Mesendoderm (in vitro differentiated cells): ENCODE data around the gene PTPRD.

Experiments used
- DNase-seq: peaks from one replicate; pipeline ENCODE4 v3.0.0; 2013
- H2AK5ac ChIP-seq: 2 replicates; pipeline ENCODE4 v1.6.1; 2013; ENCODE audit warnings: low read length, inconsistent platforms
- H2BK120ac ChIP-seq: 2 replicates; pipeline ENCODE4 v1.6.1; 2013; ENCODE audit warnings: low read depth, mild to moderate bottlenecking, low read length, moderate library complexity, mixed read lengths
- H2BK15ac ChIP-seq: replicated peaks from 2 replicates; pipeline ENCODE4 v1.6.1; 2013; ENCODE audit warnings: low read depth, mild to moderate bottlenecking, moderate library complexity
- H2BK5ac ChIP-seq: 2 replicates; pipeline ENCODE4 v1.6.1; 2013; ENCODE audit warnings: low read length, inconsistent platforms
- H3K18ac ChIP-seq: 2 replicates; pipeline ENCODE4 v1.6.1; 2013; ENCODE audit warnings: mild to moderate bottlenecking, low read length, mixed read lengths
- H3K23ac ChIP-seq: one replicate; pipeline ENCODE4 v1.6.1; 2013; ENCODE audit warnings: low read length
- H3K27ac ChIP-seq: 2 replicates; pipeline ENCODE4 v1.5.1; 2013; ENCODE audit warnings: low read depth, mild to moderate bottlenecking, inconsistent platforms, low read length, moderate library complexity
- H3K27me3 ChIP-seq: 2 replicates; pipeline ENCODE4 v1.6.1; 2013; ENCODE audit warnings: low read length, control low read depth, mild to moderate bottlenecking, inconsistent platforms; ENCODE audit not compliant: insufficient read depth, poor library complexity
- H3K36me3 ChIP-seq: 2 replicates; pipeline ENCODE4 v1.6.1; 2013; ENCODE audit warnings: low read length, inconsistent platforms; ENCODE audit not compliant: control insufficient read depth, insufficient read depth
- H3K4ac ChIP-seq: one replicate; pipeline ENCODE4 v1.6.1; 2013; ENCODE audit warnings: low read depth, mild to moderate bottlenecking, low read length, moderate library complexity
- H3K4me1 ChIP-seq: 2 replicates; pipeline ENCODE4 v1.6.1; 2013; ENCODE audit warnings: low read depth, low read length, inconsistent platforms; ENCODE audit not compliant: control insufficient read depth
- H3K4me2 ChIP-seq: 2 replicates; pipeline ENCODE4 v1.6.1; 2013; ENCODE audit warnings: low read length
- H3K4me3 ChIP-seq: 2 replicates; pipeline ENCODE4 v1.5.1; 2013; ENCODE audit warnings: mild to moderate bottlenecking, low read length
- H3K56ac ChIP-seq: one replicate; pipeline ENCODE4 v1.6.1; 2013; ENCODE audit warnings: low read length
- H3K79me1 ChIP-seq: 2 replicates; pipeline ENCODE4 v1.6.1; 2013; ENCODE audit warnings: low read length, inconsistent platforms
- H3K79me2 ChIP-seq: 2 replicates; pipeline ENCODE4 v1.6.1; 2013; ENCODE audit warnings: mild to moderate bottlenecking, low read length; ENCODE audit not compliant: control insufficient read depth, insufficient read depth
- H3K9ac ChIP-seq: 2 replicates; pipeline ENCODE4 v1.6.1; 2013; ENCODE audit warnings: low read length, inconsistent platforms
- H4K5ac ChIP-seq: one replicate; pipeline ENCODE4 v1.6.1; 2013; ENCODE audit warnings: low read length
- H4K8ac ChIP-seq: one replicate; pipeline ENCODE4 v1.6.1; 2013; ENCODE audit warnings: low read depth, mild to moderate bottlenecking, control low read depth, low read length, moderate library complexity
- WGBS: extraction: QIAGEN DNeasy Blood & Tissue Kit; methylation state at CpG from one replicate; pipeline ENCODE4 v1.1.7; 2013; ENCODE audit warnings: low lambda C conversion rate, missing lambda C conversion rate; ENCODE audit not compliant: insufficient coverage; ENCODE audit errors: extremely low coverage; 5-methylcytosine and 5-hydroxymethylcytosine counted together

The PTPRD gene

DNA sequence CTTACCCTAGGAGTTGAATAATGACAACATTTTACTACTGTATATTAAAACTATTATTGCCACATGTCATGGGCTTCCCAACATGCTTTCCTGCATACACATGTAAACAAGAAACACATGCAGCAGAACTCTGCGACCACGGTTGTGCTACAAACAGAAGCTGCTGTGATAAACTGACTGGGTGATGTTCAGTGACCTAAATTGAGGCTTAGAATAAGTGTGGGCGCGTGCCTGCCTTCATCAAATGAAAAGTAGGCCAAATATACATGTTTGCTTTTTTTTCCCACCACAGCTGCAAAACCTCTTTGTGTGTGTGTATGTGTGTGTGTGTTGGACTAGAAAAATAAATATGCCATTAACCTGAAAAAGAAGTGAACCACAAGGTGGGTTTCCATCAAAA lies 1202.1 kb downstream of the PTPRD start:
- Histone ChIP-seq H3K9ac (no peak overlapping the region), H3K4me1 (no peaks in the 10 kb centered on the region), H3K27me3 (no peaks in the 10 kb centered on the region), H3K4me3 (no peak overlapping the region), H2BK120ac (no peak overlapping the region), H2AK5ac (no peak overlapping the region), H2BK15ac (no peak overlapping the region), H3K23ac (no peak overlapping the region), H2BK5ac (no peak overlapping the region), H4K5ac (no peak overlapping the region), H3K79me1 (no peaks in the 10 kb centered on the region), H3K27ac (no peak overlapping the region), H3K4me2 (no peak overlapping the region), H3K4ac (no peak overlapping the region), H4K8ac (no peak overlapping the region), H3K36me3 (no peaks in the 10 kb centered on the region), H3K56ac (no peak overlapping the region), H3K18ac (no peak overlapping the region), H3K79me2 (no peaks in the 10 kb centered on the region)
- no peak for DNase-seq
- no CpG with 5 or more reads among the region's 4 CpGs for WGBS

DNA sequence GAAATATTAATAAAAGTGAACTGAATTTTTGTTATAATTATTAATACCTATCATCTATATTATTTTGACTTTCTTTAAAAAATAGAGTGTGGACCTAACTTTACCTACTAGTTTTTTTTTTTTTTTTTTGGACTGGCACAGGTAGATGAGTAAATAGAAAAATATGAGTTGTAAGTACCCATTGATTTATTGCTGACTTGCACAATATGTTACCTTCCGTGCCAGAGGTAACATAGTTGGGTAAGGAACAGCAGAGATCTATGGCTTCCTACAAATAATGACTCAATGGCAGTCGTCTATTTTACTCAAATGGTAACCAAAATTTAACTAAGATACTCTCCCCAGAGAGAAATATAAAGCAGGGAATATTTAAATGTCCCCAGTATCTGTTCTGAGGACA lies 1212.8 kb downstream of the PTPRD start:
- H2BK15ac ChIP-seq = no peak overlapping the region
- no peak overlapping the region for H3K4me2 ChIP-seq
- H2BK5ac ChIP-seq = no peak overlapping the region
- H4K8ac ChIP-seq = no peak overlapping the region
- H3K79me1 ChIP-seq = no peaks in the 10 kb centered on the region
- no peak overlapping the region for H3K27ac ChIP-seq
- H3K23ac ChIP-seq = no peak overlapping the region
- no peak overlapping the region for H3K18ac ChIP-seq
- H3K79me2 ChIP-seq = no peaks in the 10 kb centered on the region
- no CpG with 5 or more reads among the region's 2 CpGs for WGBS
- no peak for DNase-seq
- no peak overlapping the region for H3K4ac ChIP-seq
- H3K56ac ChIP-seq = no peak overlapping the region
- H3K36me3 ChIP-seq = no peaks in the 10 kb centered on the region
- H3K4me3 ChIP-seq = no peak overlapping the region
- H4K5ac ChIP-seq = no peak overlapping the region
- no peaks in the 10 kb centered on the region for H3K4me1 ChIP-seq
- H2AK5ac ChIP-seq = no peak overlapping the region
- no peak overlapping the region for H3K9ac ChIP-seq
- H3K27me3 ChIP-seq = no peaks in the 10 kb centered on the region
- no peak overlapping the region for H2BK120ac ChIP-seq

DNA sequence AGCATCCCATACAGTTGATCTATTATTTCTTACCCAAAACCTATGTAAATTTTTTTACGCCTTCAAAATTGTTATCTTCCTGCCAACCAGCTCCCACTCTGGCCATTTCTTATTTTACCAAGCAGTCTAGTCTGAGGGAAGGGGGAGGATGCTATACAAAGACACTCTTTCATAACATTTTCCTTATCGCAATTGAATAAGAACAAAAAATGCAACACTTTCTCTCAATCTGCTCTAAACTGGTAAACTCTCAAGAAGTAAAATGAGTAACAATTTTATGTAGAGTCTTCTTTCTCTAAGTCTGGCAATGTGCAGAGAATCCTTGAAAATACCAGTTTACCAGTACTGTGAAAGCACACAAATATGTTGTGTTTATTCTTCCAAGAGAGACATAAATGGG lies 1216.3 kb downstream of the PTPRD start:
- Histone ChIP-seq H3K36me3 (no peaks in the 10 kb centered on the region), H3K9ac (no peak overlapping the region), H3K4me3 (no peak overlapping the region), H3K23ac (no peak overlapping the region), H3K4ac (no peak overlapping the region), H2BK5ac (no peak overlapping the region), H4K5ac (no peak overlapping the region), H2BK15ac (no peak overlapping the region), H3K4me1 (no peaks in the 10 kb centered on the region), H2AK5ac (no peak overlapping the region), H3K27ac (no peak overlapping the region), H3K79me1 (no peaks in the 10 kb centered on the region), H4K8ac (no peak overlapping the region), H3K79me2 (no peaks in the 10 kb centered on the region), H3K27me3 (no peaks in the 10 kb centered on the region), H3K18ac (no peak overlapping the region), H2BK120ac (no peak overlapping the region), H3K4me2 (no peak overlapping the region), H3K56ac (no peak overlapping the region)
- no CpG with 5 or more reads among the region's 2 CpGs for WGBS
- no peak for DNase-seq

DNA sequence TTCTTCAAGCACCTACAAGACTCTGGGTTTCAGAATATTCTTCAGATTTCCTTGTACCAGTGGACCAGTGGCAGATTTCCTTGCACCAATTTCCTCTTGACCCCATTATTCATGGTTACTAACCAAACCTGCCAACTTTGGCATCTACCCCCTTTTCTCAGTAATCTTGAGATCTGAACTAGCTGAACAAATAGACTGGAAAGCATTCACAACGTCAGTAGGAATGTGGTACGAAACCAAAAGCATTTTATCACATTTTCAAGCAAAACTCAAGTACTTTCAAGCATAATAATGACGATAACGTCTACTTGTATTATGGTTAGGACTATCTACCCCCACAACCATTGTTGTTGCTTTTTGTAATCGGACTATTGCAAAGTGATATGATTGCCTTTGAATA lies 1217.3 kb downstream of the PTPRD start:
- Histone ChIP-seq H3K56ac (no peak overlapping the region), H3K4me2 (no peak overlapping the region)
- WGBS = no CpG with 5 or more reads among the region's 5 CpGs

DNA sequence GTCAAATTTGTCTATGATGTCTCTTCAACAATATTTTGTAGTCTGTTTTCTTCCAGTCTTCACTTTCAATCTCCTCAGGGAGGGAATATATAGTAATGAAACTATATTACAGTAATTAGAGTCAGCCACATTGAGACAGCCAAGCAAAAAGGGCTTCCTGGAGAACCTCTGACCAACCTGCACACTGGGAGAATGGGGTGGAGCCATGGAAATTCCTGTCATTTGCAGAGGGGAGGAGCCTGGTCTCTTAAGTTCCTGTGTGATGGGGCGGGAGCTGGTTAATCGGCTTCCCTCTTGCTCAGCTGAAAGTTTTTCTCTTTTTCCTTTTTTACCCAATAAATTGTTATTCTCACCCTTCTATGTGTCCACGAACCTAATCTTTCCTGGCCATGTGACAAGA lies 1220.0 kb downstream of the PTPRD start:
- Histone ChIP-seq H3K4ac (no peak overlapping the region), H2BK15ac (no peak overlapping the region), H3K18ac (no peak overlapping the region), H3K27me3 (no peaks in the 10 kb centered on the region), H2AK5ac (no peak overlapping the region), H2BK120ac (no peak overlapping the region), H3K36me3 (no peaks in the 10 kb centered on the region), H3K79me2 (no peaks in the 10 kb centered on the region), H3K27ac (no peak overlapping the region), H3K4me2 (no peak overlapping the region), H4K5ac (no peak overlapping the region), H3K4me1 (no peaks in the 10 kb centered on the region), H3K9ac (no peak overlapping the region), H2BK5ac (no peak overlapping the region), H3K23ac (no peak overlapping the region), H3K56ac (no peak overlapping the region), H3K79me1 (no peaks in the 10 kb centered on the region), H3K4me3 (no peak overlapping the region), H4K8ac (no peak overlapping the region)
- WGBS = no CpG with 5 or more reads among the region's 3 CpGs
- DNase-seq = no peak

More for the DNA sequence above, 1217.3 kb downstream of the PTPRD start:
- Histone ChIP-seq H4K5ac (no peak overlapping the region), H3K4me1 (no peaks in the 10 kb centered on the region), H3K9ac (no peak overlapping the region), H3K27ac (no peak overlapping the region), H3K4ac (no peak overlapping the region), H4K8ac (no peak overlapping the region), H2AK5ac (no peak overlapping the region), H3K18ac (no peak overlapping the region), H2BK15ac (no peak overlapping the region), H3K36me3 (no peaks in the 10 kb centered on the region), H3K23ac (no peak overlapping the region), H2BK120ac (no peak overlapping the region), H3K79me1 (no peaks in the 10 kb centered on the region), H3K27me3 (no peaks in the 10 kb centered on the region), H3K4me3 (no peak overlapping the region), H3K79me2 (no peaks in the 10 kb centered on the region), H2BK5ac (no peak overlapping the region)
- DNase-seq = no peak

DNA sequence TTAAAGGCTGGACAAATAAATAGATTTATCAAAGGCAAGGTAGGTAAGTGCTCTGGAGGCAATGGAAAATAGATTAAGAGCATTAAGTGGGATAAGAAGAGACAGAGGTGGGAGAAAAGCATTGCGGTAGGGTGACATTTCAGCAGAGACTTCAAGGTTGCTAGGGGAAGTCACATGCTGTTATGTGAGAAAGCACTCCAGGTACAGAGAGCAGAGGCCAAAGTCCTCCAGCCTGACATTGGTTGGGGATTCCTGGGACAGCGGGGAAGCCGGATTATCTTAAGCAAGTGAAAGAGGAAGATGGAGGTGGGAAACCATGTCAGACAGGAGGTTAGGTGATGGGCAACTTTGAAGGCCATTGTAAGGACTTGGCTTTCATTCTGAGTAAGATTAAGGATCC lies 1222.9 kb downstream of the PTPRD start:
- Histone ChIP-seq H3K4ac (no peak overlapping the region), H3K23ac (no peak overlapping the region), H4K5ac (no peak overlapping the region), H3K79me2 (no peaks in the 10 kb centered on the region), H4K8ac (no peak overlapping the region), H3K9ac (no peak overlapping the region), H3K36me3 (no peaks in the 10 kb centered on the region), H2BK5ac (no peak overlapping the region), H3K27me3 (no peaks in the 10 kb centered on the region), H2BK15ac (no peak overlapping the region), H3K27ac (no peak overlapping the region), H3K18ac (no peak overlapping the region), H3K79me1 (no peaks in the 10 kb centered on the region), H2BK120ac (no peak overlapping the region), H3K4me1 (no peaks in the 10 kb centered on the region), H3K56ac (no peak overlapping the region), H3K4me3 (no peak overlapping the region), H3K4me2 (no peak overlapping the region), H2AK5ac (no peak overlapping the region)
- no CpG with 5 or more reads among the region's 3 CpGs for WGBS
- peak; percentile 75 for DNase-seq
